BE2C (cell line): ENCODE results near the gene RAI14.

Experiments
- DNase-seq: peaks from one replicate; pipeline ENCODE4 v3.0.0-alpha.2; 2020
- H3K27me3 ChIP-seq: fragments of 250-450 bp; sonication (Bioruptor Pico); 2 replicates; pipeline ENCODE4 v1.5.1; 2020; ENCODE audit warnings: mild to moderate bottlenecking
- H3K36me3 ChIP-seq: fragments of 250-450 bp; sonication (Bioruptor Pico); 2 replicates; pipeline ENCODE4 v1.5.1; 2020; ENCODE audit warnings: mild to moderate bottlenecking
- H3K4me1 ChIP-seq: fragments of 250-450 bp; sonication (Bioruptor Pico); 2 replicates; pipeline ENCODE4 v1.5.1; 2020
- H3K4me3 ChIP-seq: 2 replicates; pipeline ENCODE4 v1.5.1; 2011; ENCODE audit warnings: low read depth, low read length
- H3K9me3 ChIP-seq: fragments of 250-450 bp; sonication (Bioruptor Pico); 2 replicates; pipeline ENCODE4 v1.5.1; 2020
- CTCF ChIP-seq: IDR thresholded peaks from 2 replicates; pipeline ENCODE4 v1.5.1; 2012; ENCODE audit warnings: mild to moderate bottlenecking, low read depth, low read length

The RAI14 gene

GRCh38 chr5:34695275-34696027, 39.3 kb downstream of the RAI14 start:
- Histone ChIP-seq H3K4me1 (no peaks in the 10 kb centered on the region), H3K9me3 (no peaks in the 10 kb centered on the region), H3K4me3 (no peak overlapping the region), H3K27me3 (no peaks in the 10 kb centered on the region), H3K36me3 (no peaks in the 10 kb centered on the region)
- no peak for TF ChIP-seq CTCF
- DNase-seq, result no peak

- DNase-seq, result no peak
- H3K36me3 ChIP-seq, result no peaks in the 10 kb centered on the region
- H3K27me3 ChIP-seq, result no peaks in the 10 kb centered on the region
- H3K9me3 ChIP-seq, result no peaks in the 10 kb centered on the region
- TF ChIP-seq CTCF, result no peak
- no peaks in the 10 kb centered on the region for H3K4me1 ChIP-seq
- no peak overlapping the region for H3K4me3 ChIP-seq
Measured at GRCh38 chr5:34697308-34698108, 41.4 kb downstream of the RAI14 start.

- no peak for DNase-seq
- Histone ChIP-seq H3K9me3 (no peaks in the 10 kb centered on the region), H3K4me1 (no peaks in the 10 kb centered on the region), H3K36me3 (no peaks in the 10 kb centered on the region), H3K27me3 (no peaks in the 10 kb centered on the region), H3K4me3 (no peak overlapping the region)
- no peak for TF ChIP-seq CTCF
Measured at GRCh38 chr5:34698109-34698419, 41.9 kb downstream of the RAI14 start.

GRCh38 chr5:34698754-34699153, 42.6 kb downstream of the RAI14 start:
- DNase-seq, result no peak
- TF ChIP-seq CTCF, result no peak
- no peaks in the 10 kb centered on the region for H3K4me1 ChIP-seq

GRCh38 chr5:34699155-34700077, 43.3 kb downstream of the RAI14 start:
- no peak for TF ChIP-seq CTCF
- H3K9me3 ChIP-seq, result no peaks in the 10 kb centered on the region
- no peaks in the 10 kb centered on the region for H3K36me3 ChIP-seq
- no peak overlapping the region for H3K4me3 ChIP-seq
- H3K4me1 ChIP-seq, result no peaks in the 10 kb centered on the region
- H3K27me3 ChIP-seq, result no peaks in the 10 kb centered on the region
- DNase-seq, result no peak

More at GRCh38 chr5:34698754-34699153, 42.6 kb downstream of the RAI14 start:
- no peaks in the 10 kb centered on the region for H3K27me3 ChIP-seq
- no peaks in the 10 kb centered on the region for H3K36me3 ChIP-seq
- H3K4me3 ChIP-seq, result no peak overlapping the region
- no peaks in the 10 kb centered on the region for H3K9me3 ChIP-seq
